Erythroblast (primary cell): ENCODE data around the gene CPSF6.

Experiments used
- GATA1 ChIP-seq: IDR thresholded peaks from 2 replicates; pipeline ENCODE4 v1.6.1; 2011; ENCODE audit warnings: low read depth, mild to moderate bottlenecking, control low read depth, low read length, moderate library complexity
- POLR2A ChIP-seq: IDR thresholded peaks from 2 replicates; pipeline ENCODE4 v1.6.1; 2011; ENCODE audit warnings: mild to moderate bottlenecking, low read length

- TF ChIP-seq POLR2A (no peak), GATA1 (no peak)
Measured at GRCh38 chr12:69196302-69197288, 42.8 kb upstream of the CPSF6 start.
